Medulla oblongata (tissue), 1 donor: ENCODE measurements around the gene FBXO48.

Source experiments
- DNase-seq: peaks from one replicate; pipeline ENCODE4 v3.0.0-alpha.2; 2015; ENCODE audit errors: extremely low spot score

The FBXO48 gene

DNA sequence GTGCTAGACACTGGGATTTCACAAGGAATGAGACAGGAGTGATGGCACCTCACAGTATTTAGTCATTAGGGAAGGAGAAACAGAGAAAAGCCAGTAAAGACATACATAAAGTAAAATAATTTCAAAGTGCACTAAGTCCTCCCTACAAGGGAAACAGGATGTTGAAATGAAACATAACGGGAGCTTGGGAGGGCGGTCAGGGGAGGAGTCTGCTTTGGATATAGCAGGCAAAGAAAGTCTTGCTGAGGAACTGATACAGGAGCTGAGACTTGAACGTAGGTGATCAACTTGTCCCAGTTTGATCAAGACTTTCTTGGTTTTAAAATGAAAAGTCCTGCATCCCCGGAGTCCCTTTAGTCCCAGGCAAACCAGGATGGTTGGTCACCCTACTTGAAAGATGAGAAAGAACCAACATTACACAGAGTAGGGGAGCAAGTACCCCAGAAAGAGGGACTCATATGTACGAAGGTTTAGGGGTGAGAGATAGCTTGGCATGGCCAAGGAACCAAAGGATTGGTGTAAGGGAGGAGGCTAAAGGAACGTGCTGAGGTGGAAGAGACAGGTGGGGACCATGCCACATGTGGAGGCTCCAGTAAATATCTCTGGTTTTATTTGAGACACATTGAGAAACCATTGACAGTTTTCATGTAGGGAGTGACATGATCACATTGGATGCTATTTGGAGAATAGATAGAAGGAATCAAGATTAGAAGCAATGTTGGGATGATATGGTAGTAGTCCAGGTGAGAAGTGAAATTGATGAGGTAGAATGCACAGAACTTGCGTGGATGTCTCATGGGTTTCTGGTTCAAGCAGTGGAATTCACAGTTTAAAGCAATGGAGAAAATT lies 28.4 kb downstream of the FBXO48 start:
- DNase-seq: no peak

DNA sequence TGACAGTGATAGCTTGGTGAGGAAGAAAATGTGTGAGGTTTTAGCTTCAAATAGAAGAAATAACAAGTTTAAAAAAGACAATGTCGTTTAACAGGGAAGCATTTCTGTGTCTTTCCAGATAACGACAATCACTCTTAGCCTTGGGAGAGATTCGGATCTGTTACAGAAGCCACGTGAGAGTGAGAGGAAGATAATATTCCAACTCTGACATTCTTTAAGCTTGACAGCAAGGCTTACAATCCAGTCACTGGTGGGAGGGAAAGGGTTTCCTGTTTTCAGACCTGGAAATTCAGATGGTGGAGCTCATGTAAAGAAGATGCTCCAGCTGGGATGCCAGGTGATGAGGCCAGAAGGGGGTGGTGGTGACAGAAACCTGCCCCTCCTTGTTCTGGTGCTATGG lies 30.8 kb downstream of the FBXO48 start:
- no peak for DNase-seq

DNA sequence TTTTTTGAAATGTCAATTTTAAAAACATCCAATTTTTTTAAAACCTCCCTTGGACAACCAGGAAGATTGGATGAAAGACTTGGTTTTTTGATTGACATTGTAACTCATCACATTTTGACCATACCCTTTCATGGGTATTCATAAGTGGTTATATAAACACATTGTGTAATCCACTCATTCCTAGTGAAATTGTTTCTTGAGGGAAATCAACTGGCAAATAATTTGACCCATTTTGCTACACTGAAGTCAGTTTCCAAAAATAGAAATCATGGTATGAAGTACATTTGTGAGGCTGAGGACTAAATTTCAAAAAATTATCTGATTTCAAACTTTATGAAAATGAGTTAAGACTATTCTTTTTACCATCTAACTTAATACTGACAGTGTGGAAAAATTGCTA lies 31.5 kb downstream of the FBXO48 start:
- DNase-seq: no peak

DNA sequence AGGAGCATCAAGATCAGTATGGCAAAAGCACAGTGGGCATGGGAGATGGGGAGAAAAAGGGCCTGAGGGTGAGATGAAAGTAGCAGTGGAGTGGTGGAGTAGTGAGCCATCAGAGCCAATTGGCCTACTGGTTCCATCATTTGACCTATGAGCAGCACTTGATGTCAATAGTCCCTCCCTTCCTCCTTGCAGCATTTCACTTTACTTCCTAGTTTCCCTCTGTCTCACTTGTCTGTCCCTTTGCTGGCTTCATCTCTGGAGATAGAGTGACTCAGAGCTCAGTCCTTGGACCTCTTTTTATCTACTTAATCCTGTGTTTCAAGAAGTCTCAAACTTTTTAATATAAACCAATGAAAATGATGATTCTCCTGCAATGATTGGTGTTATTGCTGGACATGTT lies 32.1 kb downstream of the FBXO48 start:
- no peak for DNase-seq

DNA sequence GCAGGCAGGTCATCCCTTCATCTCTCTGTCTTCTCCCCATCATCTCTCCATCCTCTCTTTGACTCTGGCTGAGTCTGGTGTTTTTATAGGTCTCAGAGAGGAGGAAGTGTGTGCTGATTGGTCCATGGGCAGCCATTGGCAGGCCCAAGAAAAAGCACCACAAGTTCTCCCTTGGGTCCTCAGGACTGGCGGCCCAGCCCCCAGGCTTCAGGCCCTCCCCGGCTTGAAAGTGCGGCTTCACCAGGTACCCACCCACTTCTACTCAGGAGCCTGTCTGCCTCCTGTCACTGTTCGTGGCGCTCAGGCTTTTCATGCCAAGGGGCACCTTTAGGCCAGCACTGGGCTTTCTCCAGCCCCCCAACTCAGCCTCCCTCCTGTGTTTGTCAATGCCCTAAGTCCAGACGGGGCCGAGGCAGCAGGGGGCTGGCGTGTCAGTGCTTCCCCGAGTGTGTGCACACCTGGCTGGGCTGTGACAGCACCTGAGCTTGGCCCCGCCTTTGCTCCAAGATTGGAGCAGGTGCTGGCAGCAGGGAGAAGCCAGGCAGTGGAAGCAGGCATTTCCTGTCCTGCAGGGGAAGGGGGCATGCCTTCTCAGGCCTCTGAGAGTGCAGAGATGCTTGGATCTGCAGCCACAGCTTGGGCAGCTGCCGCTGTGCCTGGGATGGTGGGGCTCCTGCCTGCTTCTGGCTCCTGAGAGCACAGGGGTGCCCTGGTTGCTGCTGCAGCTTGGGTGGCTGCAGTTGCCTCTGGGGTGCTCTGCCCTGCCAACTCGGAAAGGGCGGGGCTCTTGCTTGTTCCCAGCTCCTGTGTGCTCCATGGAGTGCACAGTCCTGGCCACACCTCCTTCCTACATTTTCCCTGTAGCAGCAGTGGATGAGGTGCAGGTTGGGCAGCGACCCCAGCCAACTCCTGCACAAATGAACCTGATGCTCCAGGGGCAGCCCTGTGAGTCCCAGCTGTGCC lies 34.1 kb downstream of the FBXO48 start:
- no peak for DNase-seq

DNA sequence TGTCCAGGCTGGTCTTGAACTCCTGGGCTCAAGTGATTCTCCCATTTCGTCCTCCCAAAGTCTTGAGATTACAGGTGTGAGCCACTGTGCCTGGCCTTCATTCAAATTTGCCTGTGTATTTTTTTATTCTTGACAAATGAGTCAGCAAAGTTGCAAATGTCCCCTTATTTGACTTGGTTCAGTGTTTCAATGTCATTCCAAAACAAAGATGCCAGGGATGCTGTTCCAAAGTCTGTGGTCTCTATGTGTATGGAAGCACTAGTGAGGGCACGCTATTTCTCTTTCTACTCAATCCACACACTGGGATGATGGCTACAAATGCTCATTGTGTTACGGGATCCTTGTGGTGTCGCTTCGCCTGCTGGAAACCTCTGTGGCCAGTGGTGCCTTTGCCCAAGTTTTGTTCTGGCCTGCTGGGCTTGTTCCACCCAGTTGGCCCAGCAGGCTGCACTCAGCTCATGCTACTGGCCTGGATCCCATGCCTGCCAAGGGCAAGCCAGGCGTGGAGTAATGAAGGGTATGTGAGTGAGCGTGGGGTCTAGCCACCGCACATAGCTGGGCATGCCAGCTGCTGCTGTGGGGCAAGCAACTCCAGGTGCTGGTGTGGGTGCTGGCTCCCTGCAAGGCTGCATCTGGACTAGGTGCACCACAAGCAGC lies 35.6 kb downstream of the FBXO48 start:
- no peak for DNase-seq

DNA sequence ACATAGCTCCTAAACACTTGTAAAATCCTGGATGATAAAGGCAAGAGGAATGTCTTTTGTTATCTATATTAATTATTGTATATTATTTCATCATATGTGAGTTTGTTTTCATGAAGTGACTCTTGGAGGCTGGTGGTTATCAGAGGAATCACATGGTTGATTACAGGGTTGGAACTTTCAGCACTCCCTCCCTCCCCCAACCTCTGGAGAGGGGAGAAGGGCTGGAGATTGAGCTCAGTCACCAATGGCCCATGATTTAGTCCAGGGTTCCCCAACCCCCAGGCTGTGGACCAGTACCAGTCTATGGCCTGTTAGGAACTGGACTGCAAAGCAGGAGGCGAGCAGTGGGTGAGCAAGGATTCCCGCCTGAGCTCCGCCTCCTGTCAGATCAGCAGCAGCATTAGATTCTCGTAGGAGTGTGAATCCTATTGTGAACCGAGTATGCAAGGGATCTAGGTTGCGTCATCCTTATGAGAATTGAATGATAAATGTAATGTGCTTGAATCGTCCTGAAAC lies 37.7 kb downstream of the FBXO48 start:
- no peak for DNase-seq

DNA sequence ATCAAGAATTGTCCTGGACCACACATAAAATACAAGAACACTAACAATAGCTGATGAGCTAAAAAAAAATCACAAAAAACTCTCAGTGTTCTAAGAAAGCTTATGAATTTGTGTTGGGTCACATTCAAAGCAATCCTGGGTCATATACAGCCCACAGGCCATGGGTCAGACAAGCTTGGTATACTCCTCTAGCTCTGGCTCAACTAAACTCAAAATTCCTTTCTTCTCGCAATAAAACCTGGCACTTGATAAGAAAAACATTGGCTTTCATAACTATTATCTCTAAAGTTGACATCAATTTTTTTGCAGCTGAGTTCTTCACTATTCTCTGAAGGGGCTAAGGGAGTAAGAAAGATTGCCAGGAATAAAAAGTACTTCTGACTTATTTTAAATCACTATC lies 38.3 kb downstream of the FBXO48 start:
- DNase-seq: no peak

DNA sequence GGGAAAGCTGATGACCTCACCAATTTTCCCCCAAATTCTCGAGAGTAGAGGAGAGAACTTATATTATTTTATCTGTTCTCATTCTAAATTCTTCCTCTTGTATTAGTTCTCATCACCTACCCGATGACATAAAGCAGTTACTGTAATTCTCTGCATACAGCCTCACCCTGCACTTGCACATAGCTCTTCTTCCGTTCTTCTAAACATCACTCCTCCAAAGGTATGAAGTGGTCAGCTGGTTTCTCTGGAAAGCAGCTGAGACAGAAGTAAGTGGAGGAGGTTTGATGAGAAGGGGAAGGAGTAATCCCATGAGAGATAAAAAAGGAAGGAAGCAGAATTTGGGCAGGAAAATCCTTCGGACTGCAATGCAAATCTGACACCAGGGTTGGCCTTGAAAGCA lies 39.0 kb downstream of the FBXO48 start:
- DNase-seq: no peak

DNA sequence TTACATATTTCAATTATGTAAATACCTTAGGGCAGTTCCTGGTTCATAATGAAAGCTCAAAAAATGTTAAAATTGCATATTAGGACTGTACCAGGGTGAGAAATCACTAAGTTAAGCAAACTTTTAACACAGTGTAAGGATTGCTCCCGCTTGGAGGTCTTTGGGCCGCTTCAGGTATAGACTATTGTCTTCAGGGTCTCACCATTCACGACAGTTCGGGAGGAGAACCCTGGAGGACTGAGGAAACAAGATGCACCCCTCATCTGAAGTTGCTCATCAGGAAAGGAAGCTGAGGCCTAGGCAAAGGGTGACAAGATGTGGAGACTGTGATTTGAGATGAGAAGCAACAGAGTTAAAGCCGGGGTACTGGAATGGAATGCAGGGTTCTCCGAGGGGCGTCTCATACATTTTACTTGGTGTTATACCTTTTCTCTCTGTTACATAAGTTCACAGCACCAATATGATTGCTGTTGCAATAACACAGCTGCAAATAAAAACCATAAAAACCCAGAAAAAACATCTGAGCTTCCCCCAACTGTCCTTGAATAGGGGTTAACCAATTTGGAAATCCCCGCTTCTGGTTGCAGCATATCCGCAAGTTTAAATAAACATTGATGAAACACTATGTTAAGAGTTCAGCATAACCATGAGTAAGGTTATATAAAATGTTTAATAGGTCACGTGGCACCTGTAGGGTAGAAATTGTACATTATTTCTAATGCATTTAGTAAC lies 40.1 kb downstream of the FBXO48 start:
- no peak for DNase-seq

DNA sequence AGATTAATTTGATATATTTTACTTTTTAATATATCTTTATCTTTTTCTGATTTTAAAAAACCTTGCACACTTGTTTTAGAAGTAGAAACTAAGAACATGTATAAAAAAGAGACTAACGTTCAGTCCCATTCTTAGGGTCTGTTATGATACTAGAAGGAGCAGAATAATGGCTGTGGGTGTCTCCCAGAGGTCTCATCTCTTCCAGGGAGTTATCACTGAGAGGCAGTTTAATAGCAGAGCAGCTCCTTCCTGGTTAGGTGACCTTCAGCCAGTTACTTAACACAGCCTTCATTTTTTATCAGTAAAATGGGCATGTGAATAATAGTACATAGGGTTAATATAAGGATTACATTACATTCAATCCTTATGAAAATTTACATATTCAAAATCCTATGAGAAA lies 40.6 kb downstream of the FBXO48 start:
- DNase-seq: no peak

DNA sequence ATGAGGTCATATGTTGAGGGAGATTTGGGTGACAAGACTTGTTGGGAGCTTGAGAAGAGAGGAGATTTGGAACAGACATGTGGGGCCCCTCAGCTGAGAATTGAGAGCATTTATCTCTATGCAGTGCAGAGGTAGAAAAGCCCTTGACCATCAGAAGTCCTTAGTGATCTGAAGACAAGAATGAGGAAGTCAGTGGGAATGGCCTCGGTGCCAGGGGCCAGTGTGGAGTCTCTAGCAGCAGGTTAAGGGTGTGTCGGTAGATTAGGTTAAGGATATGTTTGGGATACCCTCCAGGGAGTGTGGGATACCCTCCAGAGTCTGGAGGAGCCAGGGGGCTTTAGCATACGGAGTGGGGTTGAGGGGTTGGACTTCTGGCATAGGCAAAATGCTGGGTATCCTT lies 41.6 kb downstream of the FBXO48 start:
- no peak for DNase-seq

DNA sequence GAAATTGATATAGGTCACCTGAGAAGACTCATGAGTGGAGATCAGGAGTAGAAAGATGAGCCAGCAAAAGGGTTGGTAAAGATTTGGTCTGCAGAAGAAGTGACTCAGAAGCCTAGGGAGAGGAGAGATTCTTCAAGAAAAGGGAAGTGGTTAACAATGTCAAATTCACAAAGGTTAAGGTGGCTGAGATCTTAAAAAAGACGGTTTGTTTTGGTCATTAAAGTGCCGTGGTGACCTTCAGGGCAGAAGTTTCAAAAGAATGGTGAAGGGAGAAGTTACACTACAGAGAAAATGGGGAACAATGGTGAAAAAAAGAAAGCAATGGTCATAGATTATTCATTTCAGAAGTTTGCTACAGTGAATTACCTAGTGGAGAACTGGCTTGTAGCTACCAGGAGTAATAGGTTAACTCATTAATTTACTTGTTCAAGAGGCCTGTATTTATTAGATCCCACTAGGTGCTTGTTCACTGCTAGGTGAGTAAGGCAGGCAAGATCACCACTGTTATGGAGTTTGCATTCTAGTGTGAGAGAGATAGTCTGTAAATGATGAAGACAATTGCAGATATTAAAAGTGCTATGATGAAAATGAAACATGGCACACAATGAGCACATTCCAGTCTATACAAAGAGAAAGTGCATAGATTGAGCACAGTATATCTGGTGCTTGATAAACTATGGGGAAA lies 43.0 kb downstream of the FBXO48 start:
- no peak for DNase-seq

DNA sequence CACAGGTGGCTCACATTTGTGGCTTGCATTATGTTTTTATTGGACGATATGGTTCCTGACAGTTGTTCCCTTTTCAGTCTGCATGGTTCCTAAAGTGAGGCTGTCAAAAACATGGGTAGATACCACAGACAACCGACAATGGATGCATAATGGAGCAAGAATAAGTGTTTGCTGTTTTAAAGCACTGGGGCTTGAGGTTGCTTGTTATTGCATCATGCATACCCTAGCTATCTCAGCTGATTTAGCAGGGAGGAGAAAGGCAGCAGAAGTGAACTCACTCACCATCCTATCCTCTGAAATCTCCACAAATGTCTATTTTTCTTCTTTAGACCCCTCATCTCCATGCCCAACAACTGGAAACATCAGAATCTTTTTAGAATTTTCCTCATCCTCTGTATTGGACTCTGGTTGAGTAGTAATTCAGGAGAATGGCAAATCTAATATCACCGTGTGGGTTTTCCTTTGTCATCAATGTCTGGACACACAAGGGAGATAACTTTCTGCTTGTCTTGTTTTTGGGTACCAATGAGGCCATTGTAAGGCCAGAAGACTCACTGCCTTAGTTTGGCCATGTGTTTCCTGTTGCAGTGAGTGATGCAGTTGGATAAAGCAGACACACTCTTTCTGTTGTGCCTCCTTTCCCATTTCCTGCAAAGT lies 46.7 kb downstream of the FBXO48 start:
- no peak for DNase-seq

DNA sequence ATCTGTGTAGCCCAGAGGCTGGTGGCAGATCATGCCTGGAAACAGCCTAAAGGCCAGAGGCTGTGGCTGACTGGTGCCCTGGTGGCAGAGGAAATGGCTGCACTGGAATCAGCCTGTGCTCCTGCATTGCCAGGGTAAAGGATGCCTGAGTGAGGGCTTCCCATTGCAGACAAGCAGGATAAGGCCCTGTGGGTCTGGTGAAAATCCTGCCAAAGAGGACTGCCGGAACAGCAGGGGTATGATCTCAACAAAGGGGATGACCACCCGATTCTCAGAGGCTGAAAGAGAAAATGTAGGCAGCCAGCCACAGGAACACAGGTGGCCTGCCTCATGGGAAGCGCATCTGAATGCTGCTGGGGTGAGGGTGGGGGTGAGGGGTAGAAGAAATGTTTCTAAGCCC lies 48.2 kb downstream of the FBXO48 start:
- DNase-seq: no peak

DNA sequence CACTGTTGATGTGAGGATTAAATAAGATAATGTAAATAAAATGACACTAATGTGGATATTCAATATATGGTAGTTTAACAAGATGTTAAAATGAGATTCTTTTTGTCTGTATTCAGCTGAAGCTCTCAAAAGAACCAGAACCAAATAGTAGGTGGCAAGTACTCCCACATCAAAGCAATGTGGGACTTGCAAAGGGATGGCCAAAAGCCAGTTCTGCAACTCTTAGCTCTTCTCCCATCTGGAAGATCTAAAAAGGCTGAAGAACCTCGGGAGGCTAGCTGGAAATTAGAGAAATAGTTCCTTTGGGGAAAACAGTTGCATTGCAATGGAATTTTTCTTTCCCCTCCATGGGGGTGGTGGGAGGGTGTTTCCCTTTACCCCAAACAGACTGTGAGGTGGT lies 48.7 kb downstream of the FBXO48 start:
- no peak for DNase-seq

DNA sequence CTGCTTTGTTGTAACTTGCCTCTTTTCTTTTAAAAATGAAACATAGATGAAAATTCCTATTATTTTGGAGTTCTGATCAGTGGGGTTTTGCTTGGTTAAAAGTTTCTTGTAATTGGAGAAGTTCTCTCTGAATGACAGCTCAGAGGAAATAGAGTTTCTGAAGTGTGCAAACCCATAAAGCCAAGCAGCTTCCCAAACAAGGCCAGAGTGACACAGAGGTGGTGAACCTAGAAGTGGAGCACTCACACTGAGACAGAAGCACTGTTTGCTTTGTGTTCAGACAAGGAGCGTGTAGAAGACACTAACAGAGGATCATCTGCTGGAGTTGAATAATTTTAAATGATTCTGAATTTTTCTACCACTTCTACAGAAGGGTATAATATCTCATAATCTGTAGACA lies 49.2 kb downstream of the FBXO48 start:
- no peak for DNase-seq

DNA sequence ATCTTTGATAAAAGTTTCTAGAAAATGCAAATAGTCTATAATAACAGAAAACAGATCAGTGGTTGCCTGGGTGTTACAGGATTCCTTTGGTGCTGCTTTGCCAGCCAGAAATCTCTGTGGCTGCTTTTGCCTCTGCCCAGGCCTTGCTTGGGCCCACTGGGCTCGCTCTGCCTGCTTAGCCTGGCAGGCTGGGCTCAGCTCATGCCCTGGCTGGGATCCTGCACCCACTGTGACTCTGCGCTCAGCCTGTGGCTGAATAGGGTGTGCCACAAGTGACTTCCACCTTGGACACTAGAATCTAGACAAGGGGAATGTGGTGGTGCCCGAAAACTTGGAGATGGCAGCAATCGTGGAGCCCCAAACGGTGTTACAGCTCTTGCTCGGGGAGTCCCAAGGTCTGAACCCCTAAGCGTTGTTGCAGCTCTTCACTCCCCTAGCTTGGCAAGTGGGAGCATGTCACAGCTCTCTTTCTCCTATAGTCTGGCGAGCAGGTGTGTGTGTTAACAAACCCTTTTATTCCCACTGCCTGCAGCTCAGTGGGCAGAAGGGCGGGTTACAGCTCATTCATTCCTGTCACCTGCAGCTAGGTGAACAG lies 50.9 kb downstream of the FBXO48 start:
- DNase-seq: no peak

DNA sequence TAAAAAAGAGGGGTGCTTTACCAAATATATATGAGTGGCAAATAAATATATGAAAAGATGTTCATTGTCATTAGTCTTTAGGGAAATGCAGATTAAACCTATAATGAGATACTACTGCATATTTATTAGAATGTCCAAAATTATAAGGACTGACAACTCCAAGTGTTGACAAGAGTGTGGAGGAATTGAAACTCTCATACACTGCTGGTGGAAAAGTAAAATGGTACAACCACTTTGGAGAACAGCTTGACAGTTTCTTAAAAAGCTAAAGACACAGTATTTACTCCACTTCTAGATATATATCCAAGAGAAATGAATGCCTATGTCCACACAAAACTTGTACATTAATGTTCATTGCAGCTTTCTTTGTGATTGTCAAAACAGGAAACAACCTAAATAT lies 51.6 kb downstream of the FBXO48 start:
- DNase-seq: no peak

DNA sequence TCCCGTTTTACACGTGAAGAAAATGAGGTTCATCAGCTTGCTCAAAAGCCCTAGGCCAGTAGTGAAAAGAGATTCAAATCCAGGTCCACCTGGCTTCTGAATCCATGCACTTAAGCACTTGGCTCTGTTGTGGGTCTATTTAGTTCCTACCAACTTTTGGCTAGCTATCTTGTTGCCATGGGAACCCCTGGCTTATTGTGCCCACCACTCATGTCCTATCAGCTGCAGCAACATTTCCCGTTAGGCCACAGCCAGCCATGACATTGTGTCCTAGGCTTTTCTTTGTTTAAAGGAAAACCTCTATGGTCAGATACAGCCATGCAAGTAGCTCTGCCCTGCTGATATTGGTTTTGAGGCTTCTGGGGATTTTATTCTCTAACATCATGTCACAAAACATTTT lies 52.2 kb downstream of the FBXO48 start:
- no peak for DNase-seq
